ENCODE measurements around the gene MACIR.
"Not testable (repeated sequence)": the region's sequence is repeated elsewhere in the genome, so short reads cannot be mapped to it uniquely, and the experiment has no call there.

MACIR gene

DNA sequence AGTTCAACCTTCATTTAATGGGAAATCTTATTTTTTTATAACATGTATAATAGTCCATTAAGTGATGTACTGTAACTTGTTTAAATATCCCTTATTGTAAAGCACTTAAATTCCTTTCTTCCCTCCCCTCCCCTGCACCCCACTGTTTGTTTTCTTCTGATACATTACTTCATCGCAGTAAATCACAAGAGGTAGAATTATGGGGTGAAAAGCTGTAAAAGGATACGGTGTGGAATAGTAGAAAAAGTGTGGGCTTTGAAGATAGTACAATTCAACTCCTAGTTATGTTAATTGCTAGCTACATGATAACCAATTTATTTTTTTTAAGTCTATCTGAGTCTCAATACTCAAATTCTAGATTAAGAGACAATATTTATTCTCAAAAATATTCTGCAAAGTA, 41.9 kb upstream of the MACIR start:
- H3K4me3 ChIP-seq (ENCODE audit: low read depth, low read length), result no peak overlapping the region
- H3K4me1 ChIP-seq, result no peaks in the 10 kb centered on the region; the same call in 1 of the 2 replicates
- H3K27me3 ChIP-seq, result no peaks in the 10 kb centered on the region
- no peaks in the 10 kb centered on the region for H3K36me3 ChIP-seq
- TF ChIP-seq, protein P1, sequence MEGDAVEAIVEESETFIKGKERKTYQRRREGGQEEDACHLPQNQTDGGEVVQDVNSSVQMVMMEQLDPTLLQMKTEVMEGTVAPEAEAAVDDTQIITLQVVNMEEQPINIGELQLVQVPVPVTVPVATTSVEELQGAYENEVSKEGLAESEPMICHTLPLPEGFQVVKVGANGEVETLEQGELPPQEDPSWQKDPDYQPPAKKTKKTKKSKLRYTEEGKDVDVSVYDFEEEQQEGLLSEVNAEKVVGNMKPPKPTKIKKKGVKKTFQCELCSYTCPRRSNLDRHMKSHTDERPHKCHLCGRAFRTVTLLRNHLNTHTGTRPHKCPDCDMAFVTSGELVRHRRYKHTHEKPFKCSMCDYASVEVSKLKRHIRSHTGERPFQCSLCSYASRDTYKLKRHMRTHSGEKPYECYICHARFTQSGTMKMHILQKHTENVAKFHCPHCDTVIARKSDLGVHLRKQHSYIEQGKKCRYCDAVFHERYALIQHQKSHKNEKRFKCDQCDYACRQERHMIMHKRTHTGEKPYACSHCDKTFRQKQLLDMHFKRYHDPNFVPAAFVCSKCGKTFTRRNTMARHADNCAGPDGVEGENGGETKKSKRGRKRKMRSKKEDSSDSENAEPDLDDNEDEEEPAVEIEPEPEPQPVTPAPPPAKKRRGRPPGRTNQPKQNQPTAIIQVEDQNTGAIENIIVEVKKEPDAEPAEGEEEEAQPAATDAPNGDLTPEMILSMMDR (IDR thresholded peaks at IDR 0.05; ENCODE audit: low read depth, low read length), result no peak
- no peak for DNase-seq
- H3K9me3 ChIP-seq, result no peaks in the 10 kb centered on the region

DNA sequence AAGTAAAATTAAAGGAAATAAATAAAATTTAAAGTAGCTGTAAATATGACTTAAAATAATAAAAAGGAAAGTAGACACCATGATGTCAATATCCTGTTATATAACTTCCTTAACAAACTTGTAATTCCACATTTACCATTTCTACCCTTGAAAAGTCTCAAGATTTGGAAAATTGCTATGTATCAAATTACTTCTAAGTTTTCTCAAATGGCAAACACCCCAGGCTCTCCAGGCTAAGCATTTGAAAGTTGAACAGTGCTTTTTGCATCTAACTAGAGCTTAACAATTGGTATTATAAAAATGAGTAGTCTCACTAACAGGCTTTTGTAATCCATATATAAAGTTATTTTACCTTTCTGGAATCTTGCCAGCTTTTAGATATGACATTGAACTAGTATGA, 41.5 kb upstream of the MACIR start:
- H3K4me3 ChIP-seq (ENCODE audit: low read depth, low read length), result no peak overlapping the region
- TF ChIP-seq, protein P1 (IDR thresholded peaks at IDR 0.05; ENCODE audit: low read depth, low read length), result no peak
- no peaks in the 10 kb centered on the region for H3K9me3 ChIP-seq
- H3K27me3 ChIP-seq, result no peaks in the 10 kb centered on the region
- H3K36me3 ChIP-seq, result no peaks in the 10 kb centered on the region
- H3K4me1 ChIP-seq, result no peaks in the 10 kb centered on the region; the same call in 1 of the 2 replicates
- DNase-seq, result no peak

GRCh38 chr5:103218164-103218563, 40.4 kb upstream of the MACIR start:
- Histone ChIP-seq H3K27me3 (no peaks in the 10 kb centered on the region), H3K9me3 (no peaks in the 10 kb centered on the region), H3K4me1 (no peaks in the 10 kb centered on the region; the same call in 1 of the 2 replicates), H3K36me3 (no peaks in the 10 kb centered on the region), H3K4me3 (ENCODE audit: low read depth, low read length) (no peak overlapping the region)
- TF ChIP-seq, protein P1 (IDR thresholded peaks at IDR 0.05; ENCODE audit: low read depth, low read length), result no peak
- no peak for DNase-seq

DNA sequence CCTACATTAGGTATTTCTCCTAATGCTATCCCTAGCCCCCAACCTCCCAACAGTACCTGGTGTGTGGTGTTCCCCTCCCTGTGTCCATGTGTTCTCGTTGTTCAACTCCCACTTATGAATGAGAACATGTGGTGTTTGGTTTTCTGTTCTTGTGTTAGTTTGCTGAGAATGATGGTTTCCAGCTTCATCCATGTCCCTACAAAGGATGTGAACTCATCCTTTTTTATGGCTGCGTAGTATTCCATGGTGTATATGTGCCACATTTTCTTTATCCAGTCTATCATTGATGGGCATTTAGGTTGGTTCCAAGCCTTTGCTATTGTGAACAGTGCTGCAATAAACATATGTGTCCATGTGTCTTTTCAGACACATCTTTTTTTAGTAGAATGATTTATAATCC, 39.5 kb upstream of the MACIR start:
- not testable (repeated sequence) for H3K27me3 ChIP-seq; H3K4me3 ChIP-seq (ENCODE audit: low read depth, low read length); H3K9me3 ChIP-seq; DNase-seq; H3K4me1 ChIP-seq; H3K36me3 ChIP-seq

- Histone ChIP-seq H3K4me1 (no peaks in the 10 kb centered on the region), H3K36me3 (no peaks in the 10 kb centered on the region), H3K4me3 (ENCODE audit: low read depth, low read length) (no peak overlapping the region), H3K27me3 (no peaks in the 10 kb centered on the region), H3K9me3 (no peaks in the 10 kb centered on the region)
- TF ChIP-seq, protein P1 (IDR thresholded peaks at IDR 0.05; ENCODE audit: low read depth, low read length), result no peak
- no peak for DNase-seq
Measured at GRCh38 chr5:103223031-103223955, 35.3 kb upstream of the MACIR start.

DNA sequence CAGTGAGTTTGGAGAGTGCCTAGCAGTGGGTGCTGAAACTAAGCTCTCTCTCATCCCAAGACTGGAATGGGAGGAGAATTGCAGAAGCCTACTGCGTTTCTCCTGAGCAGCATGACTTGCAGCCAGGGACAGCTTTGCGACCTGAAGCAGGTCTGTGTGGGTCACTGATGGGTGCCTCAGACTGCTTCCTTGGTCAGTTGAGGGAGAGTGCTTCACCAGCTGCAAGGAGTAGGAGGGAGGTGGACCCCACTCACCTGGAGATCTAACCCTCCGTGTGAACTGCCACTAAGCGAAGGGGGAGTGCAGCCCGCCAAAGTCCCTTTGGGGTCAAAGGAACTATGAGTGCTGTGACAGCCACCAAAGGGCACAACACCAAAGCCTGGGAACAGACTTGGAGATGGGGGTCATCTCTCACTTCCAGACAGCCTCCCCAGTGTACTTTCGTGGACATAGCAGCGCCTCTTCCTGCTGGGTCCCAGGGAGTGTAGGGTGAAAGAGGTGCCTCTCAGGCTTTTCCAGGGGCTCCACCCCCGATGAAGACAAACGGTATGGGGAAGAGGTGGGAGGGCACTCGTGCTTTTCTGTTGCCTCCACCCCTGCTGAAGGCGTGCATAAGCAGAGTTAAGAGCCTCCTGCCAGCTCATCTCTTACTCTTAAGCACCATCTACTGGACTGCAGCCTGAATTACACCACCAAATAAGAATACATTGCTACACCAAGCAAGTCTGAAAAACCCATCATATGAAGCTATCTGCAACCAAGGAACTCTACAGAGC, 34.3 kb upstream of the MACIR start:
- H3K27me3 ChIP-seq, result no peaks in the 10 kb centered on the region
- H3K4me3 ChIP-seq (ENCODE audit: low read depth, low read length), result no peak overlapping the region
- H3K4me1 ChIP-seq, result no peaks in the 10 kb centered on the region
- H3K9me3 ChIP-seq, result no peaks in the 10 kb centered on the region
- TF ChIP-seq, protein P1 (IDR thresholded peaks at IDR 0.05; ENCODE audit: low read depth, low read length), result peak; percentile 83
- H3K36me3 ChIP-seq, result no peaks in the 10 kb centered on the region
- DNase-seq, result peak; percentile 62
